Endothelial cell of umbilical vein (primary cell): ENCODE data around the gene WDR45. TPM values are rescaled to one million over a fixed set of nuclear protein-coding genes. Genes with fewer than 3 reads are reported as not detected.
A peak's percentile ranks its signal among the peaks of the same experiment; 100 is the strongest.

Experiments used
- BruUV-seq: library from RNA; stranded (reverse); fragments of 400-500 nt; replicated peaks from 2 replicates; lab custom pipeline; 2021; lab: Mats Ljungman, UMichigan
- CTCF ChIA-PET: fragments of 300-600, 350-600 bp; sonication (Branson Sonifier 250); formaldehyde crosslinking; loops from one replicate; lab custom pipeline; 2021; ENCODE audit warnings: antibody characterized with exemption, inconsistent platforms; lab: Charles Lee
- POLR2A ChIA-PET: fragments of 300-600, 350-600 bp; sonication (Branson Sonifier 250); formaldehyde crosslinking; loops from one replicate; lab custom pipeline; 2021; ENCODE audit warnings: antibody characterized with exemption, inconsistent platforms; lab: Charles Lee
- DNase-seq: peaks from one replicate; pipeline ENCODE4 v3.0.0-alpha.2; 2011; ENCODE audit warnings: low read depth, low spot score
- FAIRE-seq: peaks from 2 replicates; lab custom pipeline; 2011; peaks lifted over from hg19 to GRCh38; lab: Jason Lieb, UNC
- H2AFZ ChIP-seq: 2 replicates; pipeline ENCODE4 v1.6.0; 2012; ENCODE audit warnings: low read depth, low read length, control low read depth, inconsistent platforms
- H3K27ac ChIP-seq: 2 replicates; pipeline ENCODE4 v1.5.1; 2011; ENCODE audit warnings: low read depth, mild to moderate bottlenecking, control low read depth, low read length, moderate library complexity; ENCODE audit not compliant: insufficient read depth
- H3K27me3 ChIP-seq, 2 experiments: 2 replicates each; pipeline versions ENCODE4 v1.6.0 to v1.6.1; 2011; ENCODE audit warnings: low read length in 2 of 2, mixed read lengths in 1 of 2; ENCODE audit not compliant: control insufficient read depth in 2 of 2, insufficient read depth in 2 of 2
- H3K36me3 ChIP-seq, 2 experiments: 2 replicates in 1 of 2; 3 replicates in 1 of 2; pipeline ENCODE4 v1.5.1; 2011; ENCODE audit warnings: low read length in 2 of 2, mild to moderate bottlenecking in 1 of 2, moderate library complexity in 1 of 2; ENCODE audit not compliant: control insufficient read depth in 2 of 2, insufficient read depth in 2 of 2; ENCODE audit errors: extremely low read depth in 1 of 2
- H3K4me1 ChIP-seq: 3 replicates; pipeline ENCODE4 v1.5.1; 2011; ENCODE audit warnings: mild to moderate bottlenecking, low read length; ENCODE audit not compliant: control insufficient read depth, insufficient read depth; ENCODE audit errors: extremely low read depth
- H3K4me2 ChIP-seq: 2 replicates; pipeline ENCODE4 v1.6.1; 2011; ENCODE audit warnings: low read length, control low read depth, mixed read lengths; ENCODE audit not compliant: insufficient read depth
- H3K4me3 ChIP-seq, 3 experiments: fragments of 200-600 bp in 1 of 3; sonication (generic), shearing (Covaris generic) in 1 of 3; replicated peaks in 1 of 3; 2 replicates each; pipeline ENCODE4 v1.5.1; 2011 to 2016; ENCODE audit warnings: control low read depth in 3 of 3, low read length in 3 of 3, mild to moderate bottlenecking in 2 of 3, inconsistent platforms in 1 of 3, low read depth in 1 of 3, moderate library complexity in 1 of 3; ENCODE audit not compliant: insufficient read depth in 1 of 3
- H3K79me2 ChIP-seq: 2 replicates; pipeline ENCODE4 v1.6.0; 2012; ENCODE audit warnings: low read length, inconsistent platforms; ENCODE audit not compliant: control insufficient read depth, insufficient read depth
- H3K9ac ChIP-seq: replicated peaks from 2 replicates; pipeline ENCODE3; 2011; ENCODE audit warnings: low read length, control low read depth; ENCODE audit not compliant: insufficient read depth; ENCODE audit errors: extremely low read depth
- H3K9me1 ChIP-seq: replicated peaks from 3 replicates; pipeline ENCODE4 v1.6.0; 2011; ENCODE audit warnings: mild to moderate bottlenecking, low read length; ENCODE audit not compliant: control insufficient read depth, insufficient read depth; ENCODE audit errors: extremely low read depth
- H3K9me3 ChIP-seq: replicated peaks from 2 replicates; pipeline ENCODE4 v1.5.1; 2012; ENCODE audit warnings: low read length, inconsistent platforms; ENCODE audit not compliant: control insufficient read depth, insufficient read depth
- H4K20me1 ChIP-seq: replicated peaks from 2 replicates; pipeline ENCODE3; 2011; ENCODE audit warnings: mild to moderate bottlenecking, low read length; ENCODE audit not compliant: control insufficient read depth, insufficient read depth; ENCODE audit errors: extremely low read depth
- EZH2 ChIP-seq: IDR thresholded peaks from 2 replicates; pipeline ENCODE4 v1.6.1; 2012; ENCODE audit warnings: borderline replicate concordance, low read depth, mild to moderate bottlenecking, moderate library complexity, low read length, inconsistent platforms; ENCODE audit not compliant: severe bottlenecking
- FOS ChIP-seq: IDR thresholded peaks from 2 replicates; pipeline ENCODE4 v1.6.1; 2011; ENCODE audit warnings: mild to moderate bottlenecking, low read length, moderate library complexity, borderline replicate concordance; ENCODE audit not compliant: insufficient read depth
- GATA2 ChIP-seq: IDR thresholded peaks from 2 replicates; pipeline ENCODE4 v1.7.0; 2011; ENCODE audit warnings: low read depth, mild to moderate bottlenecking, moderate library complexity, mixed read lengths, low read length; ENCODE audit not compliant: insufficient read length, insufficient read depth
- JUN ChIP-seq: IDR thresholded peaks from 2 replicates; pipeline ENCODE4 v1.6.1; 2011; ENCODE audit warnings: borderline replicate concordance, low read depth; ENCODE audit not compliant: insufficient read length, insufficient read depth
- MAX ChIP-seq: IDR thresholded peaks from 2 replicates; pipeline ENCODE4 v1.6.1; 2011; ENCODE audit not compliant: insufficient read depth, insufficient read length
- MYC ChIP-seq: IDR thresholded peaks from one replicate; pipeline ENCODE4 v1.6.1; 2011; ENCODE audit warnings: mild to moderate bottlenecking, low read depth, low read length
- POLR2A ChIP-seq: IDR thresholded peaks from 2 replicates; pipeline ENCODE4 v1.6.1; 2012; ENCODE audit warnings: low read depth, mild to moderate bottlenecking, control low read depth, low read length
- POLR2AphosphoS5 ChIP-seq: IDR thresholded peaks from 2 replicates; pipeline ENCODE4 v1.6.1; 2012; ENCODE audit warnings: low read depth, mild to moderate bottlenecking, control low read depth, low read length, moderate library complexity; ENCODE audit not compliant: insufficient read depth
- dilution Hi-C: fragments of 300-500 bp; cut with MboI; formaldehyde crosslinking; loops from one replicate; pipeline ENCODE4 v1.15.0; 2019; ENCODE audit warnings: low sequenced_read_pairs; ENCODE audit not compliant: extremely low pct_ligation_motif_present
- intact Hi-C: fragments of 100-400 bp; cut with micrococcal nuclease; formaldehyde crosslinking; loops from one replicate; pipeline ENCODE4 v1.10.0; 2022
- polyA plus RNA-seq, 4 experiments: library from polyadenylated mRNA; depleted of rRNA in 3 of 4; stranded (reverse) in 3 of 4; unstranded in 1 of 4; fragments of >200 nt; gene quantifications; 2 replicates each; pipeline versions ENCODE4 v1.2.1 to v1.2.3, GENCODE V29; 2011 to 2012; ENCODE audit warnings: missing spikeins in 1 of 4
- total RNA-seq: library from RNA; stranded (reverse); gene quantifications from 2 replicates; pipeline ENCODE4 v1.2.3, GENCODE V29; 2021
- TF ChIP-seq, protein P1 (sequence below), 2 donors: IDR thresholded peaks; 1 replicate in 1 of 2; 2 replicates in 1 of 2; pipeline ENCODE4 v1.5.1; 2011; ENCODE audit warnings: low read length in 2 of 2, mild to moderate bottlenecking in 2 of 2, moderate library complexity in 2 of 2, control low read depth in 1 of 2, inconsistent platforms in 1 of 2, low read depth in 1 of 2; ENCODE audit not compliant: insufficient read depth in 1 of 2; ENCODE audit errors: extremely low read depth in 1 of 2

The WDR45 gene
- total and polyA plus RNA-seq, 2 donors (not counting 3 experiments of a cell fraction or from before 2014, with no cell fraction given) = 32.2 to 70.4 TPM

GRCh38 chrX:49054073-49054762, 25.5 kb downstream of the WDR45 start:
- intact Hi-C loops = no loop called here
- no peaks in the 10 kb centered on the region for H3K9me1 ChIP-seq
- ChIA-PET POLR2A (no interaction called here), CTCF (no interaction called here)
- H3K27me3 ChIP-seq = no peaks in the 10 kb centered on the region
- H3K27ac ChIP-seq = no peak overlapping the region
- no peaks in the 10 kb centered on the region for H4K20me1 ChIP-seq
- H3K4me3 ChIP-seq = peak overlapping the region in 2 of 3 experiments; percentile 54 to 83
- H3K79me2 ChIP-seq = no peaks in the 10 kb centered on the region
- TF ChIP-seq POLR2AphosphoS5 = no peak
- no peak for TF ChIP-seq MAX
- no peak for TF ChIP-seq POLR2A
- TF ChIP-seq, protein P1, sequence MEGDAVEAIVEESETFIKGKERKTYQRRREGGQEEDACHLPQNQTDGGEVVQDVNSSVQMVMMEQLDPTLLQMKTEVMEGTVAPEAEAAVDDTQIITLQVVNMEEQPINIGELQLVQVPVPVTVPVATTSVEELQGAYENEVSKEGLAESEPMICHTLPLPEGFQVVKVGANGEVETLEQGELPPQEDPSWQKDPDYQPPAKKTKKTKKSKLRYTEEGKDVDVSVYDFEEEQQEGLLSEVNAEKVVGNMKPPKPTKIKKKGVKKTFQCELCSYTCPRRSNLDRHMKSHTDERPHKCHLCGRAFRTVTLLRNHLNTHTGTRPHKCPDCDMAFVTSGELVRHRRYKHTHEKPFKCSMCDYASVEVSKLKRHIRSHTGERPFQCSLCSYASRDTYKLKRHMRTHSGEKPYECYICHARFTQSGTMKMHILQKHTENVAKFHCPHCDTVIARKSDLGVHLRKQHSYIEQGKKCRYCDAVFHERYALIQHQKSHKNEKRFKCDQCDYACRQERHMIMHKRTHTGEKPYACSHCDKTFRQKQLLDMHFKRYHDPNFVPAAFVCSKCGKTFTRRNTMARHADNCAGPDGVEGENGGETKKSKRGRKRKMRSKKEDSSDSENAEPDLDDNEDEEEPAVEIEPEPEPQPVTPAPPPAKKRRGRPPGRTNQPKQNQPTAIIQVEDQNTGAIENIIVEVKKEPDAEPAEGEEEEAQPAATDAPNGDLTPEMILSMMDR (IDR thresholded peaks at IDR 0.05; ENCODE audit: extremely low read depth in 1 of 2, insufficient read depth in 1 of 2, low read depth in 1 of 2, low read length in 2 of 2) = no peak
- TF ChIP-seq JUN = no peak
- no peak for TF ChIP-seq GATA2
- TF ChIP-seq MYC = no peak
- TF ChIP-seq EZH2 = no peak
- TF ChIP-seq FOS = no peak
- no peaks in the 10 kb centered on the region for H3K9me3 ChIP-seq
- dilution Hi-C loops = no loop called here
- no peak overlapping the region for H2AFZ ChIP-seq
- H3K4me1 ChIP-seq = peaks cover 9% of the 10 kb centered on the region
- peak overlapping the region; percentile 49 for H3K4me2 ChIP-seq
- BruUV-seq = no TSS peak
- DNase-seq = no peak
- no peaks in the 10 kb centered on the region for H3K36me3 ChIP-seq
- no peak overlapping the region for H3K9ac ChIP-seq
- FAIRE-seq = peak; percentile 12
